ENCODE measurements around the gene WDR27.
"Not testable (repeated sequence)": the region's sequence is repeated elsewhere in the genome, so short reads cannot be mapped to it uniquely, and the experiment has no call there.

WDR27 gene

GRCh38 chr6:169661391-169661756 is 40.5 kb downstream of the WDR27 start:
- DNase-seq (ENCODE audit: low spot score) = no peak

- no peak for DNase-seq (ENCODE audit: low spot score)
Measured at GRCh38 chr6:169660751-169661390, 41.0 kb downstream of the WDR27 start.

- DNase-seq (ENCODE audit: low spot score) = no peak
Measured at GRCh38 chr6:169659820-169660610, 41.8 kb downstream of the WDR27 start.

GRCh38 chr6:169657284-169657610 is 44.6 kb downstream of the WDR27 start:
- no peak for DNase-seq (ENCODE audit: low spot score)

GRCh38 chr6:169656546-169657283 is 45.1 kb downstream of the WDR27 start:
- DNase-seq (ENCODE audit: low spot score) = no peak

GRCh38 chr6:169654598-169655391 is 47.0 kb downstream of the WDR27 start:
- peak; percentile 55 for DNase-seq (ENCODE audit: low spot score)

- no peak for DNase-seq (ENCODE audit: low spot score)
Measured at GRCh38 chr6:169653691-169654090, 48.1 kb downstream of the WDR27 start.

GRCh38 chr6:169652896-169653295 is 48.9 kb downstream of the WDR27 start:
- DNase-seq (ENCODE audit: low spot score) = no peak

- DNase-seq (ENCODE audit: low spot score) = no peak
Measured at GRCh38 chr6:169651498-169651897, 50.3 kb downstream of the WDR27 start.

- DNase-seq (ENCODE audit: low spot score) = no peak
Measured at GRCh38 chr6:169650959-169651292, 50.9 kb downstream of the WDR27 start.

- no peak for DNase-seq (ENCODE audit: low spot score)
Measured at GRCh38 chr6:169650241-169650958, 51.4 kb downstream of the WDR27 start.

- DNase-seq (ENCODE audit: low spot score) = no peak
Measured at GRCh38 chr6:169648617-169649016, 53.2 kb downstream of the WDR27 start.

- no peak for DNase-seq (ENCODE audit: low spot score)
Measured at GRCh38 chr6:169648092-169648491, 53.7 kb downstream of the WDR27 start.

- no peak for DNase-seq (ENCODE audit: low spot score)
Measured at GRCh38 chr6:169647637-169648036, 54.2 kb downstream of the WDR27 start.

GRCh38 chr6:169646906-169647567 is 54.8 kb downstream of the WDR27 start:
- DNase-seq (ENCODE audit: low spot score) = no peak

- not testable (repeated sequence) for DNase-seq (ENCODE audit: low spot score)
Measured at GRCh38 chr6:169645459-169645858, 56.4 kb downstream of the WDR27 start.

- DNase-seq (ENCODE audit: low spot score) = no peak
Measured at GRCh38 chr6:169643521-169643920, 58.3 kb downstream of the WDR27 start.

GRCh38 chr6:169642455-169642854 is 59.4 kb downstream of the WDR27 start:
- no peak for DNase-seq (ENCODE audit: low spot score)

GRCh38 chr6:169641461-169642085 is 60.3 kb downstream of the WDR27 start:
- DNase-seq (ENCODE audit: low spot score) = no peak

GRCh38 chr6:169640983-169641382 is 60.8 kb downstream of the WDR27 start:
- DNase-seq (ENCODE audit: low spot score) = no peak

- no peak for DNase-seq (ENCODE audit: low spot score)
Measured at GRCh38 chr6:169640351-169640852, 61.4 kb downstream of the WDR27 start.

Measured in activated CD4-positive, alpha-beta T cell treated with anti-CD3 and anti-CD28 coated beads, Interleukin-2, Interleukin-4, amounts not matched to agents 100 ng/mL and 50 ng/mL, durations not matched to agents 16 hours and 8 hours (primary cell).